HepG2 (cell line): Measurements from ENCODE around the gene FAHD2A. TPM values are rescaled to one million over a fixed set of nuclear protein-coding genes. Genes with fewer than 3 reads are reported as not detected.
"Not testable (repeated sequence)": the region's sequence is repeated elsewhere in the genome, so short reads cannot be mapped to it uniquely, and the experiment has no call there.

ENCODE experiments used
- ATAC-seq: fragments of 200-7000 bp; cut with Tn5 transposase; 3 replicates; pipeline ENCODE4 v1.9.1; 2020; ENCODE audit warnings: mild to moderate bottlenecking, moderate library complexity
- BruUV-seq: library from RNA; stranded (reverse); fragments of 400-500 nt; replicated peaks from 2 replicates; lab custom pipeline; 2021; lab: Mats Ljungman, UMichigan
- CTCF ChIA-PET: fragments of 300-600 bp; formaldehyde crosslinking; extraction: SDS; loops from one replicate; lab custom pipeline; 2021; ENCODE audit warnings: low total read pairs, inconsistent platforms, low intra/inter-chr PET ratio; lab: Yijun Ruan, JAX
- POLR2A ChIA-PET: fragments of 350-600 bp; sonication (Branson Sonifier 250); formaldehyde crosslinking; loops from one replicate; lab custom pipeline; 2020; ENCODE audit warnings: antibody characterized with exemption, inconsistent platforms; lab: Yijun Ruan, JAX
- DNase-seq: peaks from one replicate; pipeline ENCODE4 v3.0.0-alpha.2; 2015; ENCODE audit warnings: low spot score
- FAIRE-seq: peaks from 3 replicates; lab custom pipeline; 2011; peaks lifted over from hg19 to GRCh38; lab: Jason Lieb, UNC
- H2AFZ ChIP-seq: one replicate; pipeline ENCODE4 v1.6.1; 2011; ENCODE audit warnings: low read length, inconsistent platforms
- H3K27ac ChIP-seq: fragments of 300-600 bp; 3 replicates; pipeline ENCODE4 v1.8.0; 2011; ENCODE audit warnings: mixed run types, mild to moderate bottlenecking, mixed read lengths, low read length, inconsistent platforms; ENCODE audit not compliant: insufficient read depth; ENCODE audit errors: extremely low read length
- H3K27me3 ChIP-seq, 2 experiments: fragments of 200-600 bp in 1 of 2; 2 replicates in 1 of 2; 3 replicates in 1 of 2; pipeline versions ENCODE4 v1.6.0 to v1.8.0; 2011; ENCODE audit warnings: low read length in 2 of 2, mild to moderate bottlenecking in 2 of 2, moderate library complexity in 2 of 2, inconsistent platforms in 1 of 2; ENCODE audit not compliant: insufficient read depth in 2 of 2, control insufficient read depth in 1 of 2
- H3K36me3 ChIP-seq, 2 experiments: fragments of 200-600 bp in 1 of 2; replicated peaks in 1 of 2; 2 replicates in 1 of 2; 3 replicates in 1 of 2; pipeline versions ENCODE4 v1.5.1 to v1.8.0; 2011; ENCODE audit warnings: low read length in 2 of 2, inconsistent platforms in 1 of 2; ENCODE audit not compliant: insufficient read depth in 2 of 2, control insufficient read depth in 1 of 2
- H3K4me1 ChIP-seq: 2 replicates; pipeline ENCODE4 v1.5.1; 2012; ENCODE audit warnings: low read length, inconsistent platforms; ENCODE audit not compliant: insufficient read depth
- H3K4me2 ChIP-seq: 2 replicates; pipeline ENCODE4 v1.6.0; 2011; ENCODE audit warnings: low read depth, low read length, inconsistent platforms
- H3K4me3 ChIP-seq, 3 experiments: fragments of 200-600 bp in 1 of 3; sonication (generic), shearing (Covaris generic) in 1 of 3; replicated peaks in 1 of 3; 2 replicates each; pipeline ENCODE4 v1.5.1; 2011 to 2016; ENCODE audit warnings: low read length in 3 of 3, inconsistent platforms in 2 of 3, low read depth in 2 of 3, mild to moderate bottlenecking in 2 of 3, control low read depth in 1 of 3, mixed read lengths in 1 of 3; ENCODE audit not compliant: insufficient read depth in 1 of 3
- H3K79me2 ChIP-seq: one replicate; pipeline ENCODE4 v1.6.1; 2011; ENCODE audit warnings: low read length, inconsistent platforms; ENCODE audit not compliant: insufficient read depth
- H3K9ac ChIP-seq: 2 replicates; pipeline ENCODE4 v1.6.0; 2011; ENCODE audit warnings: mild to moderate bottlenecking, low read depth, low read length, inconsistent platforms; ENCODE audit not compliant: insufficient read depth
- H3K9me3 ChIP-seq: 2 replicates; pipeline ENCODE4 v1.5.1; 2012; ENCODE audit warnings: mild to moderate bottlenecking, low read length
- H4K20me1 ChIP-seq: 2 replicates; pipeline ENCODE4 v1.6.0; 2011; ENCODE audit warnings: inconsistent platforms, mild to moderate bottlenecking, low read length, moderate library complexity; ENCODE audit not compliant: insufficient read depth
- FOSL2 ChIP-seq: sonication (generic); formaldehyde crosslinking; IDR thresholded peaks from 2 replicates; pipeline ENCODE4 v1.4.0; 2020; ENCODE audit warnings: missing genetic modification reagents
- HNRNPL ChIP-seq: fragments of 200-400 bp; formaldehyde crosslinking; IDR thresholded peaks from 2 replicates; pipeline ENCODE4 v1.6.1; 2017; ENCODE audit warnings: mild to moderate bottlenecking, low read depth, low read length
- MED13 ChIP-seq: sonication (generic); formaldehyde crosslinking; IDR thresholded peaks from 2 replicates; pipeline ENCODE4 v1.5.0; 2020; ENCODE audit warnings: missing genetic modification reagents
- MED8 ChIP-seq: sonication (generic); formaldehyde crosslinking; IDR thresholded peaks from 2 replicates; pipeline ENCODE4 v1.8.1; 2023; ENCODE audit warnings: mild to moderate bottlenecking, missing genetic modification reagents; ENCODE audit not compliant: insufficient replicate concordance
- PBX3 ChIP-seq: sonication (generic); formaldehyde crosslinking; IDR thresholded peaks from 2 replicates; pipeline ENCODE4 v1.8.1; 2023; ENCODE audit warnings: missing genetic modification reagents, inconsistent platforms, borderline replicate concordance
- REXO4 ChIP-seq: sonication (generic); formaldehyde crosslinking; IDR thresholded peaks from 2 replicates; pipeline ENCODE4 v1.8.0; 2022; ENCODE audit warnings: missing genetic modification reagents, mild to moderate bottlenecking, borderline replicate concordance
- SIX4 ChIP-seq: sonication (generic); formaldehyde crosslinking; IDR thresholded peaks from 2 replicates; pipeline ENCODE4 v1.4.0; 2020; ENCODE audit warnings: missing genetic modification reagents
- TBX2 ChIP-seq: sonication (generic); formaldehyde crosslinking; IDR thresholded peaks from 2 replicates; pipeline ENCODE4 v1.5.0; 2020; ENCODE audit warnings: missing genetic modification reagents, mild to moderate bottlenecking, borderline replicate concordance
- ZBTB49 ChIP-seq: sonication (generic); formaldehyde crosslinking; IDR thresholded peaks from 2 replicates; pipeline ENCODE4 v1.4.0; 2020; ENCODE audit warnings: missing genetic modification reagents, borderline replicate concordance
- ZEB1 ChIP-seq: IDR thresholded peaks from 2 replicates; pipeline ENCODE4 v1.6.1; 2012; ENCODE audit warnings: mild to moderate bottlenecking, low read depth, inconsistent platforms; ENCODE audit not compliant: insufficient replicate concordance
- ZFYVE20 ChIP-seq: sonication (generic); formaldehyde crosslinking; IDR thresholded peaks from 2 replicates; pipeline ENCODE4 v1.8.0; 2023; ENCODE audit warnings: low read depth, mild to moderate bottlenecking, moderate library complexity, missing genetic modification reagents, borderline replicate concordance
- ZNF263 ChIP-seq: sonication (generic); formaldehyde crosslinking; IDR thresholded peaks from 2 replicates; pipeline ENCODE4 v1.4.0; 2020; ENCODE audit warnings: missing genetic modification reagents
- ZNF710 ChIP-seq: sonication (generic); formaldehyde crosslinking; IDR thresholded peaks from 2 replicates; pipeline ENCODE4 v1.5.0; 2020; ENCODE audit warnings: mild to moderate bottlenecking, missing genetic modification reagents, borderline replicate concordance
- ZNF800 ChIP-seq: sonication (generic); formaldehyde crosslinking; IDR thresholded peaks from 2 replicates; pipeline ENCODE4 v1.4.0; 2020; ENCODE audit warnings: missing genetic modification reagents
- WGBS: methylation state at CpG from one replicate; pipeline ENCODE4 v1.1.6; 2017; ENCODE audit warnings: low lambda C conversion rate; 5-methylcytosine and 5-hydroxymethylcytosine counted together
- in situ Hi-C: cut with HindIII; loops from 2 replicates; pipeline ENCODE4 v1.10.0; 2017; ENCODE audit warnings: low pct_unique_long_range_greater_than_20kb; ENCODE audit not compliant: extremely low pct_ligation_motif_present
- intact Hi-C: fragments of 100-400 bp; cut with micrococcal nuclease; formaldehyde crosslinking; loops from one replicate; pipeline ENCODE4 v1.10.0; 2022; ENCODE audit not compliant: unreplicated experiment
- polyA plus RNA-seq, 8 experiments: library from polyadenylated mRNA; depleted of rRNA in 3 of 8; stranded (reverse) in 7 of 8; unstranded in 1 of 8; fragments of >200 nt; fragmentation: Illumina TruSeq in 4 of 8; extraction: Trizol in 4 of 8; gene quantifications; 2 replicates each; pipeline versions ENCODE4 v1.2.1 to v1.2.3, GENCODE V29; 2011 to 2016; ENCODE audit warnings: low read depth in 4 of 8, missing spikeins in 1 of 8, mixed read lengths in 1 of 8; ENCODE audit not compliant: insufficient read depth in 1 of 8
- total RNA-seq, 5 experiments: library from RNA; depleted of rRNA; stranded (reverse); fragments of >200 nt; fragmentation: Illumina TruSeq; extraction: Trizol; gene quantifications; 2 replicates each; pipeline ENCODE4 v1.2.3, GENCODE V29; 2016; ENCODE audit warnings: low read depth in 1 of 5

The FAHD2A gene
- total and polyA plus RNA-seq, 2 of the 13 experiments (the other 11 are each of a cell fraction or from before 2014, with no cell fraction given): 34.0 to 44.2 TPM

- CTCF ChIA-PET: interaction anchor here (2.0 kb wide), 1 partner anchor 12 kb away, joined by 9 read pairs; no protein-coding TSS in a partner anchor
- TSS peak; percentile 78 for BruUV-seq
- TF ChIP-seq MED13 (CRISPR knock-in tag) (0 out of 2 replicates have a peak, but pooled peaks have one; percentile 7), ZEB1 (peak; percentile 64), MED8 (CRISPR knock-in tag) (peak; percentile 6), HNRNPL (0 out of 2 replicates have a peak, but pooled peaks have one; percentile 3), REXO4 (peak; percentile 49; the same call in 1 of the 2 replicates), ZNF710 (CRISPR knock-in tag) (0 out of 2 replicates have a peak, but pooled peaks have one; percentile 7), PBX3 (CRISPR knock-in tag) (0 out of 2 replicates have a peak, but pooled peaks have one; percentile 6), SIX4 (0 out of 2 replicates have a peak, but pooled peaks have one; percentile 40), FOSL2 (CRISPR knock-in tag) (0 out of 2 replicates have a peak, but pooled peaks have one; percentile 7), ZBTB49 (peak; percentile 4; the same call in 1 of the 2 replicates), ZNF263 (CRISPR knock-in tag) (peak; percentile 1; the same call in 1 of the 2 replicates), TBX2 (0 out of 2 replicates have a peak, but pooled peaks have one; percentile 16), ZNF800 (CRISPR knock-in tag) (0 out of 2 replicates have a peak, but pooled peaks have one; percentile 47), ZFYVE20 (CRISPR knock-in tag) (0 out of 2 replicates have a peak, but pooled peaks have one; percentile 30)
Observed at GRCh38 chr2:95402004-95402369, 521 bp upstream of the FAHD2A start.

More at GRCh38 chr2:95402004-95402369, 521 bp upstream of the FAHD2A start:
- DNase-seq, H3K27me3 ChIP-seq, in situ Hi-C loops, H4K20me1 ChIP-seq, H3K9me3 ChIP-seq, H3K36me3 ChIP-seq, FAIRE-seq: not testable (repeated sequence)
- 0% methylated on average over 5 of the region's 10 CpGs for WGBS
- peaks cover 23% of the 10 kb centered on the region for H3K4me1 ChIP-seq
- peak overlapping the region; percentile 88 to 99 (median 94) for H3K4me3 ChIP-seq
- intact Hi-C loops: loop anchor here (1.0 kb wide), 2 partner anchors 57 to 237 kb away; partner anchors contain the start of gene ZNF2
- peak; percentile 78 for ATAC-seq
- peak overlapping the region; percentile 82 for H3K27ac ChIP-seq
- peak overlapping the region; percentile 93 for H3K9ac ChIP-seq
- POLR2A ChIA-PET: interaction anchor here (1.4 to 5.1 kb wide), 3 partner anchors 11 to 237 kb away, joined by 6 to 110 read pairs (median 12); partner anchors contain the start of gene ZNF2
- H2AFZ ChIP-seq: peak overlapping the region; percentile 38
- peaks cover 14% of the 10 kb centered on the region for H3K79me2 ChIP-seq
- peak overlapping the region; percentile 88 for H3K4me2 ChIP-seq
